Upper lobe of left lung (tissue), 6 donors: ENCODE data around the gene MVD. TPM values are rescaled to one million over a fixed set of nuclear protein-coding genes. Genes with fewer than 3 reads are reported as not detected.

Experiments
- ATAC-seq, 2 donors: fragments of 200-7000 bp; cut with Tn5 transposase; one replicate each; pipeline ENCODE4 v1.9.1; 2022; ENCODE audit warnings: mild to moderate bottlenecking in 2 of 2, moderate library complexity in 2 of 2; ENCODE audit not compliant: low FRiP score in 2 of 2
- DNase-seq, 2 donors: peaks; one replicate each; pipeline ENCODE4 v3.0.0-alpha.2; 2019 to 2020
- H3K27ac ChIP-seq, 4 donors: fragments of 200-600 bp; sonication (generic); one replicate each; pipeline ENCODE4 v1.5.1; 2016 to 2019
- H3K27me3 ChIP-seq, 4 donors: fragments of 200-600 bp; sonication (generic); one replicate each; pipeline ENCODE4 v1.5.1; 2017 to 2019
- H3K36me3 ChIP-seq, 4 donors: fragments of 200-600 bp; sonication (generic); one replicate each; pipeline ENCODE4 v1.5.1; 2016 to 2019
- H3K4me1 ChIP-seq, 4 donors: fragments of 200-600 bp; sonication (generic); one replicate each; pipeline ENCODE4 v1.5.1; 2018 to 2019
- H3K4me3 ChIP-seq, 4 donors: fragments of 200-600 bp; sonication (generic); one replicate each; pipeline ENCODE4 v1.5.1; 2017 to 2019; ENCODE audit warnings: mild to moderate bottlenecking in 2 of 4, moderate library complexity in 1 of 4
- H3K9me3 ChIP-seq, 4 donors: fragments of 200-600 bp; sonication (generic); one replicate each; pipeline ENCODE4 v1.5.1; 2018 to 2019
- EP300 ChIP-seq, 4 donors: sonication (generic); formaldehyde crosslinking; IDR thresholded peaks; one replicate each; pipeline ENCODE4 v1.5.1; 2017; ENCODE audit warnings: antibody characterized with exemption in 4 of 4, control low read depth in 2 of 4
- POLR2A ChIP-seq, 4 donors: fragments of 450-650 bp; IDR thresholded peaks; one replicate each; pipeline ENCODE4 v1.5.1; 2016 to 2017; ENCODE audit warnings: antibody characterized with exemption in 4 of 4, mild to moderate bottlenecking in 2 of 4
- POLR2AphosphoS5 ChIP-seq, 2 donors: sonication (generic); formaldehyde crosslinking; IDR thresholded peaks; one replicate each; pipeline ENCODE4 v1.5.1; 2017; ENCODE audit warnings: antibody characterized with exemption in 2 of 2
- WGBS, 2 donors: methylation state at CpG; one replicate each; pipeline ENCODE4 v1.1.5; 2017 to 2018; 5-methylcytosine and 5-hydroxymethylcytosine counted together
- total RNA-seq, 6 donors: library from RNA; depleted of rRNA in 4 of 6; stranded (reverse); fragments of >200 nt in 4 of 6; gene quantifications; one replicate each; pipeline versions ENCODE4 v1.1.0 to v1.2.1, GENCODE V29; 2016 to 2021
- TF ChIP-seq, protein P1 (sequence below), 6 experiments: fragments of 450-650 bp in 4 of 6; fragments of 200-600 bp in 2 of 6; sonication (generic) in 2 of 6; IDR thresholded peaks; one replicate each; pipeline ENCODE4 v1.5.1; 2016 to 2019; ENCODE audit warnings: antibody characterized with exemption in 6 of 6
- donor health status: DM: no; HTN: no; CAD: no; lungs with moderate emphysema.
- donor health status: DM: no; HTN: yes; CAD: no; lungs with severe emphysema.

Gene MVD
- total RNA-seq, 6 donors from 2014 or later: 38.1 to 114 (median 90.5) TPM

DNA sequence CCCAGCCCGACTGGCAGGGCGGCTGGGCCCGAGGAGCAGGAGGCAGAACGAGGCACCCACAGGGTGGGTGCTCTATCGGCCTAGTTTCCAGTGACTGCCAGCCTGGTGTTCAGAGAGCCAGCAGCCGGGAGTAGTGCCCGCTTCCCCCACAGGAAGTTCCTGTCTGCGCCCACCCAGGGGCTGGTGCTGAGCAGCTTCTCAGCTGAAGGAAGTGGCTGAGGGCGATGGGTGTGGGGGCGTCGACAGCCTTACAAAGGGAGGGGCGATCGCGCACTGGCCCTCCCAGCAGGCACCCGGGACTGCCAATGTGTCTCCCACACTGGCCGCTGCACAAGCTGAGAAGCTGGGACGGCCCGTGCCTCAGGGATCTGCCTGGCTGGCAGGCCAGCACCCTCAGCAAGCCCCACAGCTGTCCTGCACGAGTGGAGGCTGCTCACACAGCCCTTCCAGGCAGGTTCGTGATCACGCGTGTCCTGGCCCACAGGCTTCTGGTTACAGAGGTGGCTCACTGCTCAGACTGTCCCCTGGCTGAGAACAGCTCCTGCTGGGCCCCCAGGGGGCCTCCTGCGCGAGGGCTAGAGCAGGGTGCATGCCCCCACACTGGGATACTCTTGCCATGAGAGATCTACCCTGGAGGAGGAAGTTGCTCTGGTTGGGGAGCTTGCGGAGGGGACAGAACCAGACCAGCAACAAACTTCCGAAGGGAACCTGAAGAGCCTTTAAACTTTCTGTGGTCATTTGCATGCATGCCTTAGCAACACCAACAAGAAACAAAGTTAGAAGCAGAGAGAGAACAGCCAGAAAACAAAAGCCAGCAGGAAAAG is 40.8 kb upstream of the MVD start:
- Histone ChIP-seq H3K4me3 (peak overlapping the region in 3 of 4 donors; percentile 23 to 98 (median 33)), H3K9me3 (no peaks in the 10 kb centered on the region), H3K4me1 (peaks cover 70 to 82% (median 71%) of the 10 kb centered on the region in 4 donors), H3K27ac (peak overlapping the region; percentile 87 to 96 (median 92)), H3K36me3 (peaks cover 0 to 18% (median 11%) of the 10 kb centered on the region in 4 donors), H3K27me3 (no peaks in the 10 kb centered on the region)
- ATAC-seq (peak in 1 of 2 donors; percentile 11), DNase-seq (peak; percentile 65 to 86)
- TF ChIP-seq EP300 (IDR thresholded peaks at IDR 0.05): no peak
- TF ChIP-seq, protein P1, sequence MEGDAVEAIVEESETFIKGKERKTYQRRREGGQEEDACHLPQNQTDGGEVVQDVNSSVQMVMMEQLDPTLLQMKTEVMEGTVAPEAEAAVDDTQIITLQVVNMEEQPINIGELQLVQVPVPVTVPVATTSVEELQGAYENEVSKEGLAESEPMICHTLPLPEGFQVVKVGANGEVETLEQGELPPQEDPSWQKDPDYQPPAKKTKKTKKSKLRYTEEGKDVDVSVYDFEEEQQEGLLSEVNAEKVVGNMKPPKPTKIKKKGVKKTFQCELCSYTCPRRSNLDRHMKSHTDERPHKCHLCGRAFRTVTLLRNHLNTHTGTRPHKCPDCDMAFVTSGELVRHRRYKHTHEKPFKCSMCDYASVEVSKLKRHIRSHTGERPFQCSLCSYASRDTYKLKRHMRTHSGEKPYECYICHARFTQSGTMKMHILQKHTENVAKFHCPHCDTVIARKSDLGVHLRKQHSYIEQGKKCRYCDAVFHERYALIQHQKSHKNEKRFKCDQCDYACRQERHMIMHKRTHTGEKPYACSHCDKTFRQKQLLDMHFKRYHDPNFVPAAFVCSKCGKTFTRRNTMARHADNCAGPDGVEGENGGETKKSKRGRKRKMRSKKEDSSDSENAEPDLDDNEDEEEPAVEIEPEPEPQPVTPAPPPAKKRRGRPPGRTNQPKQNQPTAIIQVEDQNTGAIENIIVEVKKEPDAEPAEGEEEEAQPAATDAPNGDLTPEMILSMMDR (IDR thresholded peaks at IDR 0.05): no peak
- TF ChIP-seq POLR2A (IDR thresholded peaks at IDR 0.05): peak in 1 of 4 donors; percentile 57
- peak; percentile 34 to 55 for TF ChIP-seq POLR2AphosphoS5 (IDR thresholded peaks at IDR 0.05)
- 35 to 43% methylated on average over 8 to 19 of the region's 26 CpGs for WGBS, 2 donors

- no peak for ATAC-seq
- Histone ChIP-seq H3K36me3 (peaks cover 8 to 29% (median 22%) of the 10 kb centered on the region in 4 donors), H3K4me1 (peaks cover 70 to 91% (median 72%) of the 10 kb centered on the region in 4 donors), H3K4me3 (peak overlapping the region in 3 of 4 donors; percentile 23 to 98 (median 33)), H3K27ac (peak overlapping the region; percentile 87 to 96 (median 92)), H3K27me3 (no peaks in the 10 kb centered on the region), H3K9me3 (no peaks in the 10 kb centered on the region)
- TF ChIP-seq, protein P1 (IDR thresholded peaks at IDR 0.05): no peak
- TF ChIP-seq POLR2AphosphoS5 (IDR thresholded peaks at IDR 0.05) (no peak), EP300 (IDR thresholded peaks at IDR 0.05) (no peak), POLR2A (IDR thresholded peaks at IDR 0.05) (no peak)
- 77 to 84% methylated on average over 3 to 30 of the region's 31 CpGs for WGBS, 2 donors
- DNase-seq: peak in 1 of 2 donors; percentile 43
These were observed 39.7 kb upstream of the MVD start for GRCh38 chr16:88702371-88703210.

- Histone ChIP-seq H3K27ac (peak overlapping the region; percentile 87 to 96 (median 92)), H3K4me3 (peak overlapping the region in 3 of 4 donors; percentile 17 to 98 (median 35)), H3K9me3 (no peaks in the 10 kb centered on the region), H3K4me1 (peaks cover 61 to 90% (median 69%) of the 10 kb centered on the region in 4 donors), H3K27me3 (no peaks in the 10 kb centered on the region), H3K36me3 (peaks cover 12 to 37% (median 30%) of the 10 kb centered on the region in 4 donors)
- ATAC-seq: no peak
- no peak for TF ChIP-seq POLR2AphosphoS5 (IDR thresholded peaks at IDR 0.05)
- TF ChIP-seq, protein P1 (IDR thresholded peaks at IDR 0.05): no peak
- no peak for TF ChIP-seq POLR2A (IDR thresholded peaks at IDR 0.05)
- no peak for TF ChIP-seq EP300 (IDR thresholded peaks at IDR 0.05)
- WGBS, 2 donors: 48 to 81% methylated on average over 14 to 20 of the region's 30 CpGs
- peak in 1 of 2 donors; percentile 75 for DNase-seq
These were observed 38.9 kb upstream of the MVD start for GRCh38 chr16:88701581-88702370.
